Transverse colon (tissue), 4 donors: ENCODE results near the gene CLCA2. TPM values are rescaled to one million over a fixed set of nuclear protein-coding genes. Genes with fewer than 3 reads are reported as not detected.

Source experiments
- DNase-seq: peaks from one replicate; pipeline ENCODE4 v3.0.0-alpha.2; 2019
- H3K27ac ChIP-seq, 4 donors: fragments of 200-600 bp; sonication (generic); 2 replicates each; pipeline ENCODE4 v1.5.1; 2016 to 2018; ENCODE audit warnings: inconsistent platforms in 4 of 4
- H3K27me3 ChIP-seq: fragments of 200-600 bp; sonication (generic); 2 replicates; pipeline ENCODE4 v1.5.1; 2017; ENCODE audit warnings: inconsistent platforms
- H3K36me3 ChIP-seq, 4 donors: fragments of 200-600 bp; sonication (generic); 2 replicates each; pipeline ENCODE4 v1.5.1; 2017 to 2019; ENCODE audit warnings: inconsistent platforms in 4 of 4
- H3K4me1 ChIP-seq, 4 donors: fragments of 200-600 bp; sonication (generic); 2 replicates each; pipeline ENCODE4 v1.5.1; 2017 to 2020; ENCODE audit warnings: inconsistent platforms in 4 of 4
- H3K4me3 ChIP-seq, 4 donors: fragments of 200-600 bp; sonication (generic); 1 replicate in 1 of 4; 2 replicates in 3 of 4; pipeline versions ENCODE4 v1.5.1 to v1.6.1; 2017 to 2019; ENCODE audit warnings: inconsistent platforms in 4 of 4
- H3K9me3 ChIP-seq, 2 donors: fragments of 200-600 bp; sonication (generic); 2 replicates each; pipeline ENCODE4 v1.5.1; 2017 to 2019; ENCODE audit warnings: inconsistent platforms in 2 of 2
- EP300 ChIP-seq: sonication (generic); formaldehyde crosslinking; IDR thresholded peaks from one replicate; pipeline ENCODE4 v1.6.1; 2017; ENCODE audit warnings: antibody characterized with exemption, low read depth
- POLR2A ChIP-seq: fragments of 450-650 bp; IDR thresholded peaks from one replicate; pipeline ENCODE4 v1.6.1; 2016; ENCODE audit warnings: antibody characterized with exemption, mild to moderate bottlenecking, moderate library complexity
- POLR2AphosphoS5 ChIP-seq, 3 donors: sonication (generic); formaldehyde crosslinking; IDR thresholded peaks; one replicate each; pipeline ENCODE4 v1.6.1; 2016; ENCODE audit warnings: antibody characterized with exemption in 3 of 3
- WGBS, 2 donors: methylation state at CpG; one replicate each; pipeline ENCODE4 v1.1.5; 2018; ENCODE audit warnings: low coverage in 1 of 2; 5-methylcytosine and 5-hydroxymethylcytosine counted together
- in situ Hi-C, 4 donors: fragments of 200-750 bp; cut with MboI; loops; one replicate each; pipeline versions ENCODE4 v1.15.0 to v1.15.1; 2017; ENCODE audit warnings: low sequenced_read_pairs in 3 of 4, low pct_ligation_motif_present in 1 of 4, low pct_unique_long_range_greater_than_20kb in 1 of 4
- intact Hi-C: fragments of 100-400 bp; cut with DNase I; formaldehyde crosslinking; loops from one replicate; pipeline ENCODE4 v1.15.1; 2023; ENCODE audit warnings: low total_unique reads
- total RNA-seq, 4 donors: library from RNA; depleted of rRNA; stranded (reverse); fragments of >200 nt; gene quantifications; one replicate each; pipeline ENCODE4 v1.1.0, GENCODE V29; 2016
- TF ChIP-seq, protein P1 (sequence below), 5 experiments: fragments of 200-600 bp in 3 of 5; fragments of 450-650 bp in 2 of 5; sonication (generic) in 3 of 5; IDR thresholded peaks; 1 replicate in 2 of 5; 2 replicates in 3 of 5; pipeline ENCODE4 v1.5.1; 2016 to 2017; ENCODE audit warnings: antibody characterized with exemption in 5 of 5, inconsistent platforms in 3 of 5, mild to moderate bottlenecking in 2 of 5, moderate library complexity in 1 of 5

The CLCA2 gene
- total RNA-seq, 4 donors from 2014 or later = 1.1 to 1.7 TPM; not detected in 2

DNA sequence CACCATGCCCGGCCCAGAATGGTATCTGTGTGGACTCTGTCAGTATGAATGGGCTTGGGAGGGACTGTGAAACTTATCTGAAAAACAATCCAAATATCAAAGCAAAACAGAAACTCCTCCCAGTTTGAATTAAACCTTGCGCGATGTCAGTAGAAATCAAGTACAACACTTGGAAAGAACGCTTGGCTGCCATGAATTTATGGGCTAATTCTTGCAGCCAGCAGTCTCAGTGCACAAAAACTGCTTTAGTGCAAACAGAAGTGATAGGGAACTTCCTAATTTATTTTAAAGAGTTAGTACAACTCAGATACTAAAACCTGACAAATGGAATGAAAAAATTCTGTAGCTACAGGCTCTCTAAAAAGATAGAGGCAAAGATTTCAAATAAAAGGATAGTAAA lies 53.3 kb downstream of the CLCA2 start:
- no peaks in the 10 kb centered on the region for H3K9me3 ChIP-seq
- H3K4me1 ChIP-seq = no peaks in the 10 kb centered on the region
- no peaks in the 10 kb centered on the region for H3K36me3 ChIP-seq
- H3K4me3 ChIP-seq = no peak overlapping the region
- no peak overlapping the region for H3K27ac ChIP-seq
- WGBS, 2 donors = 73 to 77% methylated on average over 3 to 4 of the region's 4 CpGs
- TF ChIP-seq EP300 (no peak), POLR2A (no peak), POLR2AphosphoS5 (IDR thresholded peaks at IDR 0.05) (no peak)
- TF ChIP-seq, protein P1, sequence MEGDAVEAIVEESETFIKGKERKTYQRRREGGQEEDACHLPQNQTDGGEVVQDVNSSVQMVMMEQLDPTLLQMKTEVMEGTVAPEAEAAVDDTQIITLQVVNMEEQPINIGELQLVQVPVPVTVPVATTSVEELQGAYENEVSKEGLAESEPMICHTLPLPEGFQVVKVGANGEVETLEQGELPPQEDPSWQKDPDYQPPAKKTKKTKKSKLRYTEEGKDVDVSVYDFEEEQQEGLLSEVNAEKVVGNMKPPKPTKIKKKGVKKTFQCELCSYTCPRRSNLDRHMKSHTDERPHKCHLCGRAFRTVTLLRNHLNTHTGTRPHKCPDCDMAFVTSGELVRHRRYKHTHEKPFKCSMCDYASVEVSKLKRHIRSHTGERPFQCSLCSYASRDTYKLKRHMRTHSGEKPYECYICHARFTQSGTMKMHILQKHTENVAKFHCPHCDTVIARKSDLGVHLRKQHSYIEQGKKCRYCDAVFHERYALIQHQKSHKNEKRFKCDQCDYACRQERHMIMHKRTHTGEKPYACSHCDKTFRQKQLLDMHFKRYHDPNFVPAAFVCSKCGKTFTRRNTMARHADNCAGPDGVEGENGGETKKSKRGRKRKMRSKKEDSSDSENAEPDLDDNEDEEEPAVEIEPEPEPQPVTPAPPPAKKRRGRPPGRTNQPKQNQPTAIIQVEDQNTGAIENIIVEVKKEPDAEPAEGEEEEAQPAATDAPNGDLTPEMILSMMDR (IDR thresholded peaks at IDR 0.05) = no peak
- DNase-seq = no peak
- intact Hi-C loops (no loop called here), in situ Hi-C loops (loop anchor here in 1 of 4 donors (25.0 kb wide), 1 partner anchor 210 kb away; no protein-coding TSS in a partner anchor)
- no peaks in the 10 kb centered on the region for H3K27me3 ChIP-seq

- intact Hi-C loops = no loop called here
- no peak overlapping the region for H3K27ac ChIP-seq
- H3K4me3 ChIP-seq = no peak overlapping the region
- no peaks in the 10 kb centered on the region for H3K36me3 ChIP-seq
- TF ChIP-seq POLR2A = no peak
- TF ChIP-seq, protein P1 (IDR thresholded peaks at IDR 0.05) = no peak
- no peak for TF ChIP-seq POLR2AphosphoS5 (IDR thresholded peaks at IDR 0.05)
- TF ChIP-seq EP300 = no peak
- H3K27me3 ChIP-seq = no peaks in the 10 kb centered on the region
- in situ Hi-C loops = loop anchor here in 1 of 4 donors (25.0 kb wide), 1 partner anchor 210 kb away; no protein-coding TSS in a partner anchor
- 77 to 78% methylated on average over 4 of the region's 4 CpGs for WGBS, 2 donors
- H3K9me3 ChIP-seq = no peaks in the 10 kb centered on the region
- DNase-seq = no peak
- no peaks in the 10 kb centered on the region for H3K4me1 ChIP-seq
These were observed 53.7 kb downstream of the CLCA2 start for GRCh38 chr1:86477682-86478081.

- no peaks in the 10 kb centered on the region for H3K9me3 ChIP-seq
- WGBS, 2 donors = 71 to 79% methylated on average over 4 to 5 of the region's 5 CpGs
- H3K27ac ChIP-seq = no peak overlapping the region
- no peak for TF ChIP-seq POLR2AphosphoS5 (IDR thresholded peaks at IDR 0.05)
- TF ChIP-seq POLR2A = no peak
- TF ChIP-seq, protein P1 (IDR thresholded peaks at IDR 0.05) = no peak
- no peak for TF ChIP-seq EP300
- intact Hi-C loops (no loop called here), in situ Hi-C loops (loop anchor here in 1 of 4 donors (25.0 kb wide), 1 partner anchor 209 kb away; no protein-coding TSS in a partner anchor)
- no peak for DNase-seq
- no peaks in the 10 kb centered on the region for H3K4me1 ChIP-seq
- H3K4me3 ChIP-seq = no peak overlapping the region
- no peaks in the 10 kb centered on the region for H3K27me3 ChIP-seq
- no peaks in the 10 kb centered on the region for H3K36me3 ChIP-seq
These were observed 54.6 kb downstream of the CLCA2 start for GRCh38 chr1:86478416-86479156.

DNA sequence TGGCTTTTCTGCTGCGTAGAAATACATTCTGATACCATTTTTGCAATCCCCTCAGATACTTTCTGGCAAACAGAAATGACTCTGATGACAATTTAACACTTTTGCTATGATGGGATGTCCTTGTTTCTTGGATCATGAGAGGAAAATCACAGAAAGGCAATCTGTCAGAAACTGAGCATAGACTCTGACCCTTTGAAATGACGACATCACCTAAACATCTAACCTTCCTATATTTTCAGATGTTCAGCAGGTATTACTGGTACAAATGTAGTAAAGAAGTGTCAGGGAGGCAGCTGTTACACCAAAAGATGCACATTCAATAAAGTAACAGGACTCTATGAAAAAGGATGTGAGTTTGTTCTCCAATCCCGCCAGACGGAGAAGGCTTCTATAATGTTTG lies 58.0 kb downstream of the CLCA2 start:
- no peaks in the 10 kb centered on the region for H3K9me3 ChIP-seq
- H3K27me3 ChIP-seq = no peaks in the 10 kb centered on the region
- intact Hi-C loops (no loop called here), in situ Hi-C loops (loop anchor here in 1 of 4 donors (25.0 kb wide), 1 partner anchor 205 kb away; no protein-coding TSS in a partner anchor)
- no peaks in the 10 kb centered on the region for H3K4me1 ChIP-seq
- no peaks in the 10 kb centered on the region for H3K36me3 ChIP-seq
- 63% methylated on average over 2 to 4 of the region's 4 CpGs for WGBS, 2 donors
- no peak overlapping the region for H3K4me3 ChIP-seq
- DNase-seq = no peak
- no peak overlapping the region for H3K27ac ChIP-seq
- no peak for TF ChIP-seq POLR2A
- no peak for TF ChIP-seq POLR2AphosphoS5 (IDR thresholded peaks at IDR 0.05)
- TF ChIP-seq EP300 = no peak
- TF ChIP-seq, protein P1 (IDR thresholded peaks at IDR 0.05) = no peak
